Measurements from ENCODE around the gene LINGO1.

DNA sequence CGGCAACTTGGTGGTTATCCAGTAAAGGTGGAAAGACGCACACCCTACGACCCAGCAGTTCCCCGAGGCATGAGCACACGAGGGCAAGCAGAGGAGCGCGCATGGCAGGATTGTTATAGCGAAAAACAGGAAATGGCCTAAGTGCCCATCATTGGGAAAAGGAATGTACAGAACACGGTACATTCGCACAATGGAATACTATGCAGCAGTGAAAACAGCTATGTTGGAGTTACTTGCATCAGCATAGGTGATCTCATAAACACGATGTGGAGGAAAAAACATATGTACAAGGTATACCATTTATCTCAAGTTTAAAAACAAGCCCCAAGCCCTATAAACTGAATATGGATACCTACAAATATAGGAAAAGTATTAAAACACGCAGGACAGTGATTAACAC is 6.7 kb upstream of the LINGO1 start:
- TF ChIP-seq, protein P1, sequence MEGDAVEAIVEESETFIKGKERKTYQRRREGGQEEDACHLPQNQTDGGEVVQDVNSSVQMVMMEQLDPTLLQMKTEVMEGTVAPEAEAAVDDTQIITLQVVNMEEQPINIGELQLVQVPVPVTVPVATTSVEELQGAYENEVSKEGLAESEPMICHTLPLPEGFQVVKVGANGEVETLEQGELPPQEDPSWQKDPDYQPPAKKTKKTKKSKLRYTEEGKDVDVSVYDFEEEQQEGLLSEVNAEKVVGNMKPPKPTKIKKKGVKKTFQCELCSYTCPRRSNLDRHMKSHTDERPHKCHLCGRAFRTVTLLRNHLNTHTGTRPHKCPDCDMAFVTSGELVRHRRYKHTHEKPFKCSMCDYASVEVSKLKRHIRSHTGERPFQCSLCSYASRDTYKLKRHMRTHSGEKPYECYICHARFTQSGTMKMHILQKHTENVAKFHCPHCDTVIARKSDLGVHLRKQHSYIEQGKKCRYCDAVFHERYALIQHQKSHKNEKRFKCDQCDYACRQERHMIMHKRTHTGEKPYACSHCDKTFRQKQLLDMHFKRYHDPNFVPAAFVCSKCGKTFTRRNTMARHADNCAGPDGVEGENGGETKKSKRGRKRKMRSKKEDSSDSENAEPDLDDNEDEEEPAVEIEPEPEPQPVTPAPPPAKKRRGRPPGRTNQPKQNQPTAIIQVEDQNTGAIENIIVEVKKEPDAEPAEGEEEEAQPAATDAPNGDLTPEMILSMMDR (IDR thresholded peaks at IDR 0.05): no peak
- no peak for TF ChIP-seq POLR2AphosphoS5 (IDR thresholded peaks at IDR 0.05)

Measured in esophagus muscularis mucosa (tissue), 3 donors.